Measurements from ENCODE around the gene FLOT2.

GRCh38 chr17:28857905-28858800 is 39.4 kb downstream of the FLOT2 start:
- TF ChIP-seq POLR2AphosphoS5 (IDR thresholded peaks at IDR 0.05; ENCODE audit: borderline replicate concordance, low read depth, low read length) (no peak), EZH2 (IDR thresholded peaks at IDR 0.05) (no peak)
